ENCODE results near the gene LMO1.

LMO1 gene

DNA sequence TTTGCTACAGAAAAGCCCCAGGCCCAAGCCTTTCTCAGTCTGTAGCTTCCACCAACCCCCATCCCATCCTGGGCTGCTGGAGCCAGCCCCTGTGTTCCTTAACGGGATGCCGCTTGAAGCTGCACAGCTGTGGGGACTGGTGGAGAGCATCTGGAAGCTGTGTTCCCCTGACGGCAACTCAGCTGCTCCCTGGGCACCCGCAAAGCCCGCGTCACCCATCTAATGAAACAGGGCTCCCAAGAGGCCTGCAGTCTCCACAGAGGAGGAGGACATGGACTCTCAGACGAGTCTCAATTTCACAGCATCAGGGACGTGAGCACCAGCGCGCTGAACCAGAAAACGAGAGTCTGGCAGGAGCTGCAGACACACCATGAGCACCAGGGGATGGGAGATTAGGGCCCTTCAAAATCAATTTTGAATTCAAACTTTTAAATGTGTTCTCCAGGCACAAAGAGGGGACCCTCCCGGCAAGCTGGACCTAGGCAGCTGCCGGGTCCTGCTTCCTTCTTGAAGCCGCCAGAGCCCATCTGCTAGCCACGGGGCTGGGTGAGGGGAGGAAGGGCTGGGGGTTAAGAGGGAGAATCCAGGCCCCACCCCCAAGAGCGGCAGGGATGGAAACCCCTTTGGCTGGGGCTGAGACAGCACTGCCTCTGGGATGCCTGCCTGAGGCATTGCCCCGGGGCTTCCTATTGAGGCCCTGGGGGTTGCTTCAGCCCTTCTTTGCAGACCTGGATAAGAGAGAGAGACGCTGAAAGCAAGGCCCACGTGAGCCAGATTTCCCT, 21.0 kb downstream of the LMO1 start:
- DNase-seq, result no peak

DNA sequence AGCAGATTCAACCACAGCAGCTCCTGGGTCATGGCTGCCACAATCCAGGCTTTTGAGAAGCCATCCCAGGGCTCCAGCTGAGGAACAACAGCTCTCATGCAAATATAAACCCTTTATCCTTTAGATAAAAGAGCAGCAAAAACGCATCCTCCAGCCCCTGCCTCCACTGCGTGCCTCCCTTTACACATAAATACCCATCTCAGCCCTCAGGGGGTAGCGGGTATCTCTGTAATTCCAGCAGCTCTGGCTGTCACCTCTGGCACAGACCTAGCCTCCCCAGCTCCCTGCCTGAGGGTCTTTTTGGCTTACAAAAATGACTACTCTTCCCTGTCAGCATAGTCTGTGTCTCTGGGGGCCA, 21.6 kb downstream of the LMO1 start:
- no peak for DNase-seq

DNA sequence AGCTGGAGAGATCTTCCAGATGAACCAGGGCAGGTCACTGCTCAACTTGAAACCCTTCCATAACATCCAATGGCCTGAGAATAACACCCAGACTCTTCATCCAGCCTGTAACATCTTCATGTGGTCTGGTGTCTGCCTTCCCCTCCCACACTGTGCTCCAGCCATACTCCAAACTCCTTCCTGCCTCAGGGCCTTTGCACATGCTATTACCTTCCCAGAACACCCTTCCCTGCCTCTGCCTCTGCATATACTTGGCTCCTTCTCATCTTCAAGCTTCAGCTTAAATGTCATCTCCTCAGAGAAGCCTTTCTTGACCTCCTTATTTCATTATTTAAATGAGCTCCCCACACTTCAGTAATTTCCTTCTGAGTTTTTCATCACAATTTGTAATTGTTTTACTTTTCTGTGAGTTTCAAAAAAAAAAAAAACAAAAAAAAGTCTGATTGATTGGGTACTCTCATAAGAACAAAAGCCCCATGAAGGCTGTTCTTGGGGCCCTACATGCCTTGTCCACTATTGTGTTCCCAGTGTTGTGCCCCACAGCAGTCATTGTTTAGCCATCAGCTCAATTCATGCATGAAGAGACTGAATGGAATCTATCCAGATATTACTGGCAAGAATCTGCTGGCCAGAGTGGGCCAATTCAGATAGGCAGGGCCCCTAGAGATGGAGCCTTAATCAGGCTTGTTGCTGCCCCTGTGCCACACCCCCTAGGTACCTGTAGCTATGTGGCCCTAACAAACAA, 22.1 kb downstream of the LMO1 start:
- DNase-seq, result no peak

DNA sequence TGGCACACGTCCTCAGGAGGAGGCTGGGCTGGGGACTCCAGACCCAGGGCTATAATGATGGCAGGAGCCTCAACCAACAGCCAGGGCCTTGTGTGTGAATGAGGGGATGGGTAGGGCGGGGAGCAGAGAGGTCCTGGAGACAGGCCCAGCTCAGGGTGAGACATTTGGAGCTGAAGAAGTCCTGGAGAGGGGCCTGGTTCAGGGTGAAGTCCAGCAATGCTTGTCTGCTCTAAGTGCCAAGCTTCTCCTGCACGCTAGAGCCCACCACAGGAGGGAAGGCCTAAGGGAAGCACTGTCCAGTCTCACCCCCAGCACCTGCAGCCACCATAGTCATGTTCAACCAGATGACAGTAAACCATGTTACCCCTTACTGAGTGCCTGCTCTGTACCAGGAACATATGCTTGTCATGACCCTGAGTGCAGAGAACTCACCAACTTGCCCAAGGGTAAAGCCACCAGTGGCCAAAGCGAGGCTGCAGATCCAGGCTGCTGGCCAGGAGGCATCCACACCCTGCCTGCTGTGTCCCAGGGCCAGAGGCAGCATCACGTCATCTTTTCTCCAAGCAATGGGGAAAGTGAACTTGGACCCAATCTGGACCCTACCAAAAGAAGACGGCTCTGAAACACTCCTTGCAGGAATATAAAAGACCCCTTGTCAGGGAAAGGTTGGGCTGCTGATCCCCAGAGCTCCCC, 24.0 kb downstream of the LMO1 start:
- no peak for DNase-seq

DNA sequence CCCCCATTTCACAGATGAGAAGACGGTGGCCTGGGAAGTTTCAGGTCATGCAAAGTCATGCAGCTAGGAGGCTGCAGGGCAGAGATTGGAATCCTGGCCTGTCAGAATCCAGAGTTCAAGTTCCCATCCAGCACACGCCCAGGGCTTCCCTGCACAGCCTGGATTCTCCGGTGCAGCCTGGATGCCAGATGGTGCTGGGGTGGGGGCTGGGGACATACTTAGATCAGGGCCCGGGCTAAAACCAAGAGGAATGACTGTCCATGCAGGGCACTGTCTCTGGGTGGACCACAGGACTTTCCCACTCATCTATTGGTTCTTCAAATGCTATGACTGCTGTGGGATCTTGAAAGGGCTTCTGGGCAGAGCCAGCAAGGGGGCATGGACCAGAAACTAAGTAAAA, 24.6 kb downstream of the LMO1 start:
- DNase-seq, result no peak

DNA sequence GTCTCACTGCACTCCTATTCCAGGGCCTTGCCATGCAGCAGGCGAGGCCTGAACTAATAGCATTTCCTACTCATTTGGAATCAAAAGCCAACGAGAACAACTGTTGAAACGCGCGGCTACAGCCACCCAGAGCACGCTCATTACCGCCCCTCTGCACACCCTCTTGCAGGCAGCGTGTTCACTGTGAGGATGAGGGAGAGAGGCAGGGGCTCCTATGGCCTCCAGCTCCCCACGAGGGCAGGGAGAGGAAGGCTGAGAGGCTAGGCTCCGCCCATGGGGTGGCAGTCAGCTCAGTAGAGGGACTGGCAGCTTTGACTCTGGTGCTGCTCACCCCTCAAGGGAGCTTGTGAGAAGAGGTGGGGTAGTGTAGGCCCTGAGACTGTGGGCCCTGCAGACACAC, 26.2 kb downstream of the LMO1 start:
- DNase-seq, result no peak

DNA sequence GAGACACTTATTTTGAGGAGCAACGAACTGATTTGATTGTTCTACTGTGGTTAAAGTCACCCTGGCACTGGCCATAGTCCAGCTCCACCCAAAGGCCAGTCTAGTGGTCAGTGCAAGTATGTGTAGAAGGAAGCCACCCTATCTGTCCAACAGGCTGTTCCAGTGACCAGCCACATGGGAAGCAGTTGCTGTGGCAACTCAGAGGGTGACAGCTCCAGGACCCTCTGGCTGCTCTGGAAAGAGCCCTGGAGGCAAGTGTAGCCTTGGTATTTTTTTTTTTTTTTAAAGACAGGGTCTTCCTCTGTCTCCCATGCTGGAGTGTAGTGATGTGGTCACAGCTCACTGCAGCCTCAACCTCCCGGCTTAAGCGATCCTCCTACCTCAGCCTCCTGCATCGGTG, 27.8 kb downstream of the LMO1 start:
- DNase-seq, result no peak

DNA sequence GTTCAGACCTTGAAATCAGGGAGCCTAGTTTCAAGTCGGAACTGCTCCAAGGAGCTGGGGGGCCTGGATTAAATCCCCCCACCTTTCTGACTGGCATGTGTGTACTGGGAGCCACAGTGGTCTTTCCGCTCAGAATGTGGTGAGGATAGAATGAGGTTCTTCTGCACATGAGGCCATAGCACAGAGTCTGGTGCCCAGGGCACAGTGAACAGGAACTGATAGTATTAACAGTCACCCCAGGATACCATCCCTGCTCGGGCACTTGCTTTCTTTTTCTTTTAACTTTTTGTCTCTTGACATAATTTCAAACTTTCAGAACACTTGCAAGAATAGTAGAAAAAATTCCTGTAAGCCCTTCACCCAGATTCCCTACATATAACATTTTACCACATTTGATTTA, 28.8 kb downstream of the LMO1 start:
- DNase-seq, result no peak

DNA sequence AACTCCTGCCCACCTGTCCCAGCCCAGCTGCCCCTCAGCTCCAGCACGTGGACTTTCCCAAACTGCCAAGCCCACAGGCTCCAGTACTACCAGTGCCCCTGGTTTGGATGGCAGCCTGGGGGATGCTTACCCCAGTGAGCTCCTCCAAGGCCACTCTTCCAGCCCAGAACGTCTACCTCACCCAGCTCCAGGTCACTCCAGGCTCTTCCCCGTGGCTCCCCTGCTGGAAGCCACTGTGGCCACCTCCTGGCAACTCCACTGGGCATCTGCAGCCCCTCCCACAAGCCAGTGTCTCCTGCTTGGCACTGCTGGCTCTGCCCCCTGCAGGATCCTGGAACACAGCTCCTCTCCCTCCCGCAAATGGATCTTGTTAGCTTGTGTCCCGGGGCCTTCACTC, 29.3 kb downstream of the LMO1 start:
- DNase-seq, result no peak

DNA sequence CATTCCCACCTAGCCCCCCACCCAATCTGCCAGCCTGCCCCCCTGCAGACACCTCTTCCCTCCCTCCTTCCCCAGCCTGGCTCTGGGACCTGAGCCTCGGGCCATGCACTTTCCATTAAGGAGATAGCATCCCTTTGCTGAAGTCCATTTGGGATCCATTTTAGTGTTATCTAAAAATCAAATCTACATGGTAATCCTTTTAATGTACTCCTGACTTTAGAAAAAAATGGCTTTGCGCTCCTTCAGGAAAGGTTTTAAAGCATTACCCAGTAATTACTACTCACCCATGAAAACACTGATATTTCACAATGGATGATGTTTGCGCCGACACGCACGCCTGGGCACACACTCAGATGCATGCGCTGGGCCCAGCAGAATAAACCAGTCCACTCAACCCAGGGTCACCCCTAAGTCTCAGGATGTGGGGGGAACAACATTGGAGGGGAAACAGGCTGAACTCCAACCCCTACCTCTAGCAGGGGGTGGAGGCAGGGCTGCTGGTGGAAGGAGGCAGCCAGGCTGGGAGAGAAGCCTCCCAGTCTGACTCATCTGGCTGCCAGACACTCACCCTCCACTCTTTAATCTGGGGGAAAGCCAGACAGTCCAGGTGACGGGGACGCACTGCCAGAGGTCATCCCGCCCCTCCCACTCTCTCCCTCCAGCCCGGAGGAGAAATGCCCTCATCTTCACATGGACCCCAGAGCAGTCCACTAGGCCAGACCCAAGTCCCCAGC, 29.8 kb downstream of the LMO1 start:
- DNase-seq, result no peak

DNA sequence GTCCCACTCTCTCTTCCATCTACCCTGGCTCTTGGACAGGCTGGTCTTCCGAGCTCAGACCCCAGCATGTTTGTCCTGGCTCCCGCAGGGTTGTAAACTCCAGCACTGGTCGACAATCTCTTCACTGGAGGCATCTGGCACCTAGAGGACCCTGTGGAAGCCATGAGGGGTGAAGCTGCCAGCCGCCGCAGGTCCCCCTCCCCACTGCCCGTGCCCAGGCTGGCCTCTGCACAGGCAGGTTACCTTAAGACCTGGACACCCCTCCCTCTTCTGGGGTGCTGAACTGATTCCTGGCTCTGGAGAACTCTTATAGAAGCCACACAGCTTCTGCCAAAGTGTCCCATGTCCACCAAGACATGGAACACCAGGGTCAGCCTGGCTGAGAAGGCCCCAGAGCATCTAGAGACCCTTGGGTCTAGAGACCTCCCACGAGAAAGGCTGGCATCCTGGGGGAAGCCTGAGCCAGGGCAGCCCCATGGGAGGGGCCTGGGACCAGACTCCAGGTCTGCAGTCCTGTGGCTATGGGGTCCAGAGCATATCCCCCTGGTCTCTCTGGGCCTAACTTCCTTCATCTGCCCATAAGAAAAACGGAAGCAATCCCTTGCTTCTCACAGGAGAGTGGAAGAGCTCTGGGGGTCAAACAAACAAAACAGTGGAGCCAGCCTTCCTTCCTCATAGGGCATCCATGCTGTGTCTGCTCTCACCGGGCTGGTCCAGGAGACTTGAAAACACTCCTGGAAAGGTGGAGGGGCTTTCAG, 30.6 kb downstream of the LMO1 start:
- no peak for DNase-seq

DNA sequence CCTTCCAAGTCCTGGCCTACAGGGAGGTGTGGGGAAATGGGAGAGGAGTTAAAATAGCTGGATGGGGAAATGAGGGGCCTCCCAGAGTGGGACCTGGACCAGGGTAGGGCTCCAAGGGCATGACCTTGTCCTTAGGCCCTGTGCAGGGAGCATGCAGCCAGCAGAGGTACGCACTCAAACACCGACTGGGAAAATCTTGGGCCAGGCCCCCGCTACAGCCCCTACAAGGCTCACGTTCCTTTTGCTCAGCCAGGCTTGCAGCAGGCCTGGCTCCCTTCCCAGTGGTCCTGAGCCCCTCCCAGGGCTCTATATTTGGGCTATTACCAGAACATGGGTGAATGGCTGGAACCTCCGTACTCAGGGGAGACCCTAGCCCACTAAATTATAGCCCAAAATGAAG, 31.3 kb downstream of the LMO1 start:
- DNase-seq, result no peak

DNA sequence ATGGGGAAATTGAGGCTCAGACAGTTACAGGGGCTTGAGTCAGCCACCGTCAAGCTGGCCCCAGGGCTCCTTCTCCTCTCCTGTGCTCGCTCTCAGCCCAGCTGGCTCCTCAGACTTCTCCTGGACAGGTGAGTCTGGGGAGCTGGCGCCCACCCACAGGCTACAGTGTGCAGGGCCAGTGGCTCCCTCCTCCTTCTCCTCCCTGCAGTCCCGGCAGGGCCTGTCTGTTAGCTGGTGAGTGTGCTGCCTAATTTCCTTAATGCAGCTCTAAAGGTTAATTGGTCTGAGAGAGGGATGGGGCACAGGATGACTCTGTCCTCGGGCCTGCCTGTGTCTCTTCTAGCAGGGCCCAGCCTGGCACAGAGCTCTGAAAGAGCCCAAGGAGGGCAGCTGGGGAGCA, 31.7 kb downstream of the LMO1 start:
- no peak for DNase-seq

DNA sequence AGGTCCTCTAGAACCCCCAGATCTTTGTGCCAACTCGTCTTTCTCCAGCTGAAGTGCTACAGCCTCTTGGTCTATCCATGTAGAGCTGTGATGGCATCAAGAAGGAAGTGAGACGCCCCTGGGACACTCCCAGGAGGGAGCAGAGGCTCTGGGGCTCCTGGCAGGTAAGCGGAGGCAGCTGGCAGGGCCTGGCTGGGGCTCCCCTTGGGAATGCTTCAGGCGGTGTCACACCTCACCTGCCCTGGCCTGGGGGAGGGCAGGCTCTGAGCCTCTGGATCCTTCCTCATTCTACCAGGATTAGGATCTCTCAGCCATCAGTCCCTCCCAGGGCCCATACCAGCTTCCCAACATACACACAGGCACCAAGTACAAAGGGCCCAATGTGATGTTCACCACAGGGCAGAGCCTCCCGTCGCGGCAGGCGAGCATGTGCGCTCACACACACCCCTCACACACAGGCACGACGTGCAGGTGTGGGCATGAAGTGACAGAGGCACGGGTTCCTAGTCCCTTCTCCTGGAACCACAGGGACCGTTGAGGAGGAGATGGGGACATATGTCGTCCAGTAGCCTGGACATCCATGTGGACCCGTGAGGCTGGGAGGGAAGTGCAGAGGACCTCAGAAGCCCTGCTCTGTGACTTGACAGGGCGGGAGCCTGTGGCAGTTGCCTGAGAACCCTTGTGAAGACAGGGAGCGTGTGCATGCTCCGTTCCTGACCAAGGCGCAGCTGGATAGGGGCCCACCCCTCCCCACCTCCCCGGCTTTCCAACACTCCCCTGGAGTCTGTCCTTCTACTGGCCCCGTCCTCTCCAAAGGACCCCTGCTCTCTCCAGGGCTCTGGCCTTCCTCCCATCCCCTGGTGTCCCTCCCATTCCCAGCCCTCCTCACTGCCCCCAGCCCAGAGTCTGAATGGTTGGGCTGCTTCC, 32.5 kb downstream of the LMO1 start:
- no peak for DNase-seq

DNA sequence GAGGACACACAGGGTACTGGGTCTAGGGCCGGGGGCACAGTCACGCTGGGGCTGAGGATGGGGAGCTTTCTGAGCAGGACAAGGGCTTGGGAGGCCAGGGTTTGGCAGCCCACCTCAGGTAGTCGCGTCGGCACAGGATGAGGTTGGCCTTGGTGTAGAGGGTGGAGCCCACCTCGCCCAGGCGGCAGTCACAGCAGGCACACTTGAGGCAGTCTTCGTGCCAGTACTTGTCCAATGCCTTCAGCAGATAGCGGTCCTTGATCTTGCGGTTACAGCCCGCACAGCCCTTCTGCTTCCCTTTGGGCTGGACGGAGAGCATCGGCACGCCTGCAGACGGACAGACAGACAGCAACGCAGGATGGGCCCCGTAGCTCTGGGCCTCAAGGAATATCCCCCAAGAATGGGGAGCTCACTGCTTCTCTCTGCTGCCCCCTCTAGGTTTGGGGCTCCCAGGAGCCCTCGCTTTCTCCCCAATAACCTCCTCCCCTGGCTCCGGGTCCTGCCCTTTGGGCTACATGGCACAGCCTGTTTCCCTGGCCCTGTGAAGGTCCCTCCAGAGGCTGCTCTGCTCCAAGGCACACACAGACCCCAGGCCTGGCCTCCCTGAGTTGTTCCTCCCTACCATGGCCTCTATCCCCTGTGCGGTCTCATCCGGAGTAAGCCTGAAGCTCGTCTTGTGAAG, 33.4 kb downstream of the LMO1 start:
- DNase-seq, result no peak

DNA sequence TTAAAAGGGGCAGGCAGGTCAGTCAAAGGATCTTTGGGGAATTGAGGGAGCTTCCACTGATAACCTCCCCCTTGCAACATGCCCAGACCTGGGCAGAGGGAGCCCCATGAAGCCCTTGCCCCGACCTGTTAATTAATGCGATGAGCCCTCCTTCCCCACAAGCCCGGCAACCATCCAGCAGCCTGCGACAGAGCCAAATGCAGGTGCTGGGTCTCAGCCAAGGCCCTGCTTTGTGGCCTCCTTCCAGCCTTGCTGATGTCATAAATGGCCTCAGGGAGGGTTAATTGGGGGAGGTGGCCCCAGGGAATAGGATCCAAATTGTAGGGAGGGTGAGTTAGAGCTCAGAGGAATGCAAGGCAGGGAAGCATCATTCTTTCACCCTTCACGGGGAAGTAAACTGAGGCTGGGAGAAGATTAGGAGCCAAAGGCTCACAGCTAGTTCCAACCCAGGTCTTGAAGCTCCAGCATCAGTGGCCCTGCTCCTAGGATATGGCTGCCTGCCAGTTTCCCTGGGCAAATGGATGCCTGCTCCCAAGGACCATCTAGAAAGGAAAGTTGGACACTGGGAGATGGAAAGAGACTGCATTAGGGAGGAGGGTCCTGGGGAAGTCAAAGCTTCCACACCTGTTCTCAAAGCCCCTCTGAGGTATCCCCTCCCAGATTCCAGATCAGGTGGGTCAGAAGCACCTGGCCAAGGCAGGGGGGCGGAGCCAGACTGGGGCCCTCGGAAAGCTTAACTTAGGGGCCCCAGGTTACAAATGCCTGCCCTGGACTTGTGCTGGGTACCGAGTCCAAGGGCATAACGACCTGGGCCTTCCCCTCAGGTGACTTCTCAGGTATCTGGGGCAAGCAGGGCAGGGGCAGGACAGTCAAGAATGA, 34.1 kb downstream of the LMO1 start:
- no peak for DNase-seq

DNA sequence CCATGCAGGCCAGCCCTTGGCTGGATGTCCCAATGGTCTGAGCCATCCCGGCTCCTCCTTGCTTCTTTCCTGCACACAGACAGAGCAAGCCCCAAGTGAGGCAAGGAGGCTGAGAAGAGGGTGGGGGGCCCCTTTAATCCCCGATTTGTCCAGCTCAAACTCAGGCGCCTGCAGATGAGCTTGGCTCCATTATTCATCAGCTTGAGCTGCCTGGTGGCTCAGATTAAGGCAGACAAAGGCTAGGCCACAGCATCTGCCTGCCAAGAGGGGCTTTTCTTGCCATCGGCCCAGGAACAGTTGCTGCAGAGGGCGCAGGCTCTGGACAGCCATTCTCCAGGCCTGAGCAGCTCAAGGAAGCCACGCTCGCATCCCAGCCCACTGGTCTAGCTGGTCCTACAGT, 35.4 kb downstream of the LMO1 start:
- no peak for DNase-seq

DNA sequence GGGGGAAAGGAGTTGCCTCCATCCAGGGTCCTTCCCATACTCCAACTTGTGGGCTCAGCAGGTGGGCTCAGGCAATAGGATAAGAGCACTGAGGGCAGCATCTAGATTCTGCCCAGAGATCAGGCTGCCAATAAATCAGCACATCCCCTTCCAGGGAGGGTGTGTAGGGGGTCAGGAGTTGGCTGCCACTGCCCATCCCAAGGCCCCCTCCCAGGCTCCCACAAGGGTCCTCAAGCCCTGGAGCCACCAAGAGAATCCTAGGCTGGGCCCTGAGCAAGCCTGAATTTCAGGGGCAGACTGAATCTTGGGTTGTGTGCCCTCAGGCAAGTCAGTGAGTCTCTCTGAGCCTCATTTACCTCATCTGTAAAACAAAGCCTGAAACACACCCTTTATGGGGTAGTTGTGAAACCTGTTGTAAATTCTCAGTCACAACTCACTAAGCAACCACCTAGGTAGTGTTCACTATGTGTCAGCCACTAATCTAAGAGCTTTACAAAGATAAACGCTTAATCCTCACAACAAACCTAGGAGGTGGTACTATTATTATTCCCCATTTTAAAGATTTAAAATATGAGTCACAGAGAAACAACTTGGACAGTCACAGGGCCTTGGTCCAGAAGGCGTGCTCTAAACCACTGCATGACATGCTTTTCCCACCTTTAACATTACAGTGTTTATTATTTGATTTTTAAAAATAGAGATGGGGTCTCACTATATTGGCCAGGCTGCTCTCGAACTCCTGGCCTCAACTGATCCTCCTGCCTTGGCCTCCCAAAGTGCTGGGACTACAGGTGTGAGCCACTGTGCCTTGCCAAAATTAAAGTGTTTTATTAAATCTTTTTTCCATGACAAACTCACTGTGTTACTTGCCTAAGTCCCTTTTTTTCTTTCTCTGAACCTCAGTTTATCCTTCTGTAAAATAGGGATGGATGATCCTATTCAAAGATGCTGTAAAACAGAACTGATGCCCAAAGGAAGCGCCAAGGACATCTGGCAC, 36.2 kb downstream of the LMO1 start:
- no peak for DNase-seq

All from stimulated activated CD4-positive, alpha-beta T cell treated with anti-CD3 and anti-CD28 coated beads, Interleukin-15, amount 100 ng/mL, for 24 hours (primary cell).